Transverse colon (tissue), 4 donors: Measurements from ENCODE around the gene IPO8.

Experiments
- EP300 ChIP-seq: sonication (generic); formaldehyde crosslinking; IDR thresholded peaks from one replicate; pipeline ENCODE4 v1.6.1; 2017; ENCODE audit warnings: antibody characterized with exemption, low read depth
- POLR2A ChIP-seq: fragments of 450-650 bp; IDR thresholded peaks from one replicate; pipeline ENCODE4 v1.6.1; 2016; ENCODE audit warnings: antibody characterized with exemption, mild to moderate bottlenecking, moderate library complexity
- POLR2AphosphoS5 ChIP-seq, 3 donors: sonication (generic); formaldehyde crosslinking; IDR thresholded peaks; one replicate each; pipeline ENCODE4 v1.6.1; 2016; ENCODE audit warnings: antibody characterized with exemption in 3 of 3
- TF ChIP-seq, protein P1 (sequence below), 5 experiments: fragments of 200-600 bp in 3 of 5; fragments of 450-650 bp in 2 of 5; sonication (generic) in 3 of 5; IDR thresholded peaks; 1 replicate in 2 of 5; 2 replicates in 3 of 5; pipeline ENCODE4 v1.5.1; 2016 to 2017; ENCODE audit warnings: antibody characterized with exemption in 5 of 5, inconsistent platforms in 3 of 5, mild to moderate bottlenecking in 2 of 5, moderate library complexity in 1 of 5

DNA sequence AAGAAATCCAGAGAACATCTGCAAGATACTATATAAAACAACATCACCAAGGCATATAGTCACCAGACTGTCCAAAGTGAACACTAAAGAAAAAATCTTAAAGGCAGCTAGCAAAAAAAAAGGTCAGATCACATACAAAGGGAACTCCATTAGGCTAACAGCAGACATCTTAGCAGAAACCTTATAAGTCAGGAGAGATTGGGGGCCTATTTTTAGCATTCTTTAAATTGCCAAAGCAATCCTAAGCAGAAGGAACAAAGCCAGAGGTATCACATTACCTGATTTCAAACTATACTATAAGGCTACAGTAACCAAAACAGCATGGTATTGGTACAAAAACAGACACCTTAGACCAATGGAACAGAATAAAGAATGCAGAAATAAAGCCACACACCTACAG lies 92.5 kb downstream of the IPO8 start:
- TF ChIP-seq, protein P1, sequence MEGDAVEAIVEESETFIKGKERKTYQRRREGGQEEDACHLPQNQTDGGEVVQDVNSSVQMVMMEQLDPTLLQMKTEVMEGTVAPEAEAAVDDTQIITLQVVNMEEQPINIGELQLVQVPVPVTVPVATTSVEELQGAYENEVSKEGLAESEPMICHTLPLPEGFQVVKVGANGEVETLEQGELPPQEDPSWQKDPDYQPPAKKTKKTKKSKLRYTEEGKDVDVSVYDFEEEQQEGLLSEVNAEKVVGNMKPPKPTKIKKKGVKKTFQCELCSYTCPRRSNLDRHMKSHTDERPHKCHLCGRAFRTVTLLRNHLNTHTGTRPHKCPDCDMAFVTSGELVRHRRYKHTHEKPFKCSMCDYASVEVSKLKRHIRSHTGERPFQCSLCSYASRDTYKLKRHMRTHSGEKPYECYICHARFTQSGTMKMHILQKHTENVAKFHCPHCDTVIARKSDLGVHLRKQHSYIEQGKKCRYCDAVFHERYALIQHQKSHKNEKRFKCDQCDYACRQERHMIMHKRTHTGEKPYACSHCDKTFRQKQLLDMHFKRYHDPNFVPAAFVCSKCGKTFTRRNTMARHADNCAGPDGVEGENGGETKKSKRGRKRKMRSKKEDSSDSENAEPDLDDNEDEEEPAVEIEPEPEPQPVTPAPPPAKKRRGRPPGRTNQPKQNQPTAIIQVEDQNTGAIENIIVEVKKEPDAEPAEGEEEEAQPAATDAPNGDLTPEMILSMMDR (IDR thresholded peaks at IDR 0.05), result no peak
- TF ChIP-seq POLR2A (no peak), POLR2AphosphoS5 (IDR thresholded peaks at IDR 0.05) (no peak), EP300 (no peak)
